ENCODE data around the gene JPH2.

DNA sequence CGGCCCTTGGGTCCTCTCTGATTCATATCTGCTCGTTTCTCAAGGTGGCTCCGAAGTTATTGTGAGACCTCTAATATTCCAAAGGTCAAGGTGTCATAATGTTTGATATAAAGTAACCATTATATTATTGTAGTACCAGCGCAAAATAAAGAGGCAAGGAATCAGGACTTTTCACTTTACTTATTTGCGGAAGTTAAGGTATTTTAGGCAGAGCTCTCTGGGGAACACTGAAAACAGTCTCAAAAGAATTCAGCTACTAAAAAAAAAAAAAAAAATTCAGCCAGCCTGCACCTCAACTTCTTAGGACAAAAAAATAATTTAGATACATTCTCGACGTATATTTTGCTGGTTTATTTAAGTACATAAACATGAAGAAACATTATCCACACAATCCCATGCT lies 21.2 kb upstream of the JPH2 start:
- TF ChIP-seq GATA3 (IDR thresholded peaks at IDR 0.05; ENCODE audit: low read depth, low read length), result no peak
- TF ChIP-seq GATA2 (IDR thresholded peaks at IDR 0.05; ENCODE audit: low read depth, low read length), result no peak
